A549 (cell line): Measurements from ENCODE around the gene RPL32. TPM values are rescaled to one million over a fixed set of nuclear protein-coding genes. Genes with fewer than 3 reads are reported as not detected.
A peak's percentile ranks its signal among the peaks of the same experiment; 100 is the strongest.

Experiments
- ATAC-seq, 2 experiments: fragments of 200-7000 bp in 1 of 2; fragments of >200 bp in 1 of 2; cut with Nextera tagmentation in 1 of 2; cut with Tn5 transposase in 1 of 2; 3 replicates each; pipeline versions ENCODE4 v1.8.0 to v1.9.1; 2018 to 2020; ENCODE audit warnings: mild to moderate bottlenecking in 1 of 2, moderate library complexity in 1 of 2
- CTCF ChIA-PET: fragments of 300-600 bp; sonication (Branson Sonifier 250); formaldehyde crosslinking; extraction: SDS; loops from one replicate; lab custom pipeline; 2021; ENCODE audit warnings: antibody characterized with exemption, inconsistent platforms; lab: Yijun Ruan, JAX
- POLR2A ChIA-PET: fragments of 350-600 bp; formaldehyde crosslinking; extraction: SDS; loops from one replicate; lab custom pipeline; 2021; ENCODE audit warnings: antibody characterized with exemption, inconsistent platforms; lab: Yijun Ruan, JAX
- DNase-seq, 2 experiments: peaks; one replicate each; pipeline versions ENCODE4 v3.0.0 to v3.0.0-alpha.2; 2011 to 2016; ENCODE audit warnings: low read depth in 1 of 2, low spot score in 1 of 2
- FAIRE-seq: peaks from 2 replicates; lab custom pipeline; 2011; peaks lifted over from hg19 to GRCh38; lab: Jason Lieb, UNC
- H3K27ac ChIP-seq, 2 experiments: fragments of >200 bp; sonication (Bioruptor Twin); formaldehyde crosslinking; 3 replicates each; pipeline ENCODE4 v1.5.1; 2016 to 2017
- H3K4me1 ChIP-seq: fragments of >200 bp; sonication (Bioruptor Twin); formaldehyde crosslinking; 3 replicates; pipeline ENCODE4 v1.6.1; 2016
- H3K4me2 ChIP-seq: fragments of >200 bp; sonication (Bioruptor Twin); formaldehyde crosslinking; 3 replicates; pipeline ENCODE4 v1.6.1; 2016
- H3K4me3 ChIP-seq: fragments of >200 bp; sonication (Bioruptor Twin); formaldehyde crosslinking; 3 replicates; pipeline ENCODE4 v1.5.1; 2016
- H3K9me3 ChIP-seq: fragments of >200 bp; sonication (Bioruptor Twin); formaldehyde crosslinking; 3 replicates; pipeline ENCODE4 v1.6.1; 2016
- BHLHE40 ChIP-seq: IDR thresholded peaks from 2 replicates; pipeline ENCODE4 v1.6.1; 2012; ENCODE audit warnings: low read depth, low read length, inconsistent platforms
- CHD2 ChIP-seq: fragments of 150-350 bp; IDR thresholded peaks from 2 replicates; pipeline ENCODE4 v1.6.1; 2014; ENCODE audit warnings: low read length; ENCODE audit not compliant: partially characterized antibody
- CHD4 ChIP-seq: fragments of 200-600 bp; sonication (generic); IDR thresholded peaks from 2 replicates; pipeline ENCODE4 v1.6.1; 2016; ENCODE audit warnings: antibody characterized with exemption, mild to moderate bottlenecking, borderline replicate concordance
- EHF ChIP-seq: fragments of 250-450 bp; sonication (Bioruptor Pico); IDR thresholded peaks from 2 replicates; pipeline ENCODE4 v1.5.0; 2020; ENCODE audit warnings: mild to moderate bottlenecking
- ESRRA ChIP-seq: fragments of 150-350 bp; IDR thresholded peaks from 2 replicates; pipeline ENCODE4 v1.6.1; 2014; ENCODE audit warnings: mild to moderate bottlenecking, low read length, borderline replicate concordance
- JUN ChIP-seq, 2 experiments: fragments of >200 bp; sonication (Bioruptor Twin); formaldehyde crosslinking; IDR thresholded peaks; 2 replicates in 1 of 2; 3 replicates in 1 of 2; pipeline ENCODE4 v1.6.1; 2016 to 2017
- MAFK ChIP-seq: fragments of 450-650 bp; IDR thresholded peaks from 2 replicates; pipeline ENCODE4 v1.6.1; 2014; ENCODE audit not compliant: partially characterized antibody
- NFE2L2 ChIP-seq: fragments of 150-350 bp; conservative IDR thresholded peaks from 2 replicates; pipeline ENCODE4 v1.6.1; 2014; ENCODE audit warnings: low read length
- NPAS2 ChIP-seq: fragments of 250-450 bp; sonication (Bioruptor Pico); IDR thresholded peaks from 2 replicates; pipeline ENCODE4 v1.8.0; 2022; ENCODE audit warnings: mild to moderate bottlenecking, moderate library complexity, borderline replicate concordance
- RAD21 ChIP-seq, 2 experiments: fragments of >200 bp in 1 of 2; sonication (Bioruptor Twin) in 1 of 2; formaldehyde crosslinking in 1 of 2; IDR thresholded peaks in 1 of 2; conservative IDR thresholded peaks in 1 of 2; 2 replicates in 1 of 2; 3 replicates in 1 of 2; pipeline ENCODE4 v1.6.1; 2012 to 2018; ENCODE audit warnings: inconsistent platforms in 1 of 2
- SMC3 ChIP-seq: fragments of >200 bp; sonication (Bioruptor Twin); formaldehyde crosslinking; IDR thresholded peaks from 3 replicates; pipeline ENCODE4 v1.6.1; 2018; ENCODE audit warnings: inconsistent platforms
- TP53 ChIP-seq: fragments of 250-450 bp; sonication (Bioruptor Pico); IDR thresholded peaks from 2 replicates; pipeline ENCODE4 v1.5.0; 2021; ENCODE audit warnings: mild to moderate bottlenecking, moderate library complexity
- ZFP36 ChIP-seq: fragments of 450-650 bp; IDR thresholded peaks from 2 replicates; pipeline ENCODE4 v1.6.1; 2014; ENCODE audit warnings: borderline replicate concordance; ENCODE audit not compliant: partially characterized antibody
- WGBS: methylation state at CpG from one replicate; pipeline ENCODE4 v1.1.6; 2017; ENCODE audit errors: missing lambda C conversion rate; 5-methylcytosine and 5-hydroxymethylcytosine counted together
- polyA plus RNA-seq, 4 experiments: library from polyadenylated mRNA; depleted of rRNA in 3 of 4; stranded (reverse); fragments of >200 nt; fragmentation: RNase III in 1 of 4; extraction: RNeasy Plus Mini Kit Qiagen cat#74134 plus additional on column Dnase treatment in 1 of 4; gene quantifications; 2 replicates in 3 of 4; 3 replicates in 1 of 4; pipeline ENCODE4 v1.2.3, GENCODE V29; 2011 to 2017
- TF ChIP-seq, protein P1 (sequence below): fragments of 250-450 bp; sonication (Bioruptor Pico); IDR thresholded peaks from 2 replicates; pipeline ENCODE4 v1.5.0; 2020; ENCODE audit warnings: low read depth, mild to moderate bottlenecking, moderate library complexity
- TF ChIP-seq, protein P2 (sequence below): fragments of >200 bp; sonication (Bioruptor Twin); formaldehyde crosslinking; IDR thresholded peaks from 3 replicates; pipeline ENCODE4 v1.5.1; 2016
- TF ChIP-seq, protein P3 (sequence below): fragments of >200 bp; sonication (Bioruptor Twin); formaldehyde crosslinking; IDR thresholded peaks from 2 replicates; pipeline ENCODE4 v1.6.1; 2016
- TF ChIP-seq, protein P4 (sequence below): fragments of 150-350 bp; IDR thresholded peaks from 2 replicates; pipeline ENCODE4 v1.6.1; 2014; ENCODE audit warnings: low read depth, mild to moderate bottlenecking, low read length

The RPL32 gene
- polyA plus RNA-seq, 2 of the 4 experiments (the other 2 are of a cell fraction) = 2,144 to 2,852 TPM

DNA sequence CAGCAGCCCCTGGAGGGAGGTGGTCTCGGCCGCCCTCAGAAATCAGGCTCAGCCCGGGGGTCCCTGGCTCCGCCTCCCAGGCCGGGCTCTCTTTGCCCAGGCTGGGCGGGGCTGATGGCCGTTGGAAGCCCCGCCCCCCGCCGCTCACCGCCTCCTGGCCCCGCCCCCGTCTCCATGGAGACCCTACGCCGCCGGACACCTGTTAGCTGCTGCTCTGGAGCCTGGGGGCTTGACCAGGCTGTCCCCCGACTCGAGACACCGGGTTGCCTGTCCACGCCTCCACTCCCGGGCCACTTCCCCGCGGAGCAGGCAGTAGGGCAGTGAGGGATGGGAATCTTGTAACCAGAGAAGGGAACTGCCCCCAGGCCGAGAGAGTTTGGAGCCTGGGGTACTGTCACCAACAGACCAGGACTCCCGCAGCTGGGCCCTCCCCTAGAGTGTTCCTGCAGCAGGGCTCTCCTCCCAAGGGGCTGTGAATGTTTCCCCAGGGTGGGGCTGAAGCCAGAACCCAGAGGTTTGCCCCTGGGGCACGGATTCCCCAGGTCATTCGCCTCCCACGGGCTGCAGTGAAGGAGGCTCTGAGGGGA lies 27.8 kb upstream of the RPL32 start:
- POLR2A ChIA-PET = no interaction called here
- Histone ChIP-seq H3K27ac (no peak overlapping the region), H3K4me2 (no peak overlapping the region; the same call in 1 of the 3 replicates)
- no peak for TF ChIP-seq NFE2L2
- TF ChIP-seq, protein P1, sequence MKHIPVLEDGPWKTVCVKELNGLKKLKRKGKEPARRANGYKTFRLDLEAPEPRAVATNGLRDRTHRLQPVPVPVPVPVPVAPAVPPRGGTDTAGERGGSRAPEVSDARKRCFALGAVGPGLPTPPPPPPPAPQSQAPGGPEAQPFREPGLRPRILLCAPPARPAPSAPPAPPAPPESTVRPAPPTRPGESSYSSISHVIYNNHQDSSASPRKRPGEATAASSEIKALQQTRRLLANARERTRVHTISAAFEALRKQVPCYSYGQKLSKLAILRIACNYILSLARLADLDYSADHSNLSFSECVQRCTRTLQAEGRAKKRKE (CRISPR knock-in tag) = no peak
- TF ChIP-seq, protein P2, sequence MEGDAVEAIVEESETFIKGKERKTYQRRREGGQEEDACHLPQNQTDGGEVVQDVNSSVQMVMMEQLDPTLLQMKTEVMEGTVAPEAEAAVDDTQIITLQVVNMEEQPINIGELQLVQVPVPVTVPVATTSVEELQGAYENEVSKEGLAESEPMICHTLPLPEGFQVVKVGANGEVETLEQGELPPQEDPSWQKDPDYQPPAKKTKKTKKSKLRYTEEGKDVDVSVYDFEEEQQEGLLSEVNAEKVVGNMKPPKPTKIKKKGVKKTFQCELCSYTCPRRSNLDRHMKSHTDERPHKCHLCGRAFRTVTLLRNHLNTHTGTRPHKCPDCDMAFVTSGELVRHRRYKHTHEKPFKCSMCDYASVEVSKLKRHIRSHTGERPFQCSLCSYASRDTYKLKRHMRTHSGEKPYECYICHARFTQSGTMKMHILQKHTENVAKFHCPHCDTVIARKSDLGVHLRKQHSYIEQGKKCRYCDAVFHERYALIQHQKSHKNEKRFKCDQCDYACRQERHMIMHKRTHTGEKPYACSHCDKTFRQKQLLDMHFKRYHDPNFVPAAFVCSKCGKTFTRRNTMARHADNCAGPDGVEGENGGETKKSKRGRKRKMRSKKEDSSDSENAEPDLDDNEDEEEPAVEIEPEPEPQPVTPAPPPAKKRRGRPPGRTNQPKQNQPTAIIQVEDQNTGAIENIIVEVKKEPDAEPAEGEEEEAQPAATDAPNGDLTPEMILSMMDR = no peak
- TF ChIP-seq, protein P3, sequence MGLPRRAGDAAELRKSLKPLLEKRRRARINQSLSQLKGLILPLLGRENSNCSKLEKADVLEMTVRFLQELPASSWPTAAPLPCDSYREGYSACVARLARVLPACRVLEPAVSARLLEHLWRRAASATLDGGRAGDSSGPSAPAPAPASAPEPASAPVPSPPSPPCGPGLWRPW = no peak
- no peak for TF ChIP-seq CHD2
- TF ChIP-seq, protein P4, sequence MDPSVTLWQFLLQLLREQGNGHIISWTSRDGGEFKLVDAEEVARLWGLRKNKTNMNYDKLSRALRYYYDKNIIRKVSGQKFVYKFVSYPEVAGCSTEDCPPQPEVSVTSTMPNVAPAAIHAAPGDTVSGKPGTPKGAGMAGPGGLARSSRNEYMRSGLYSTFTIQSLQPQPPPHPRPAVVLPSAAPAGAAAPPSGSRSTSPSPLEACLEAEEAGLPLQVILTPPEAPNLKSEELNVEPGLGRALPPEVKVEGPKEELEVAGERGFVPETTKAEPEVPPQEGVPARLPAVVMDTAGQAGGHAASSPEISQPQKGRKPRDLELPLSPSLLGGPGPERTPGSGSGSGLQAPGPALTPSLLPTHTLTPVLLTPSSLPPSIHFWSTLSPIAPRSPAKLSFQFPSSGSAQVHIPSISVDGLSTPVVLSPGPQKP = no peak
- TF ChIP-seq ZFP36 = no peak
- no peak for TF ChIP-seq BHLHE40
- no peak for TF ChIP-seq JUN (IDR thresholded peaks at IDR 0.05)
- TF ChIP-seq, all 56 proteins: peak for 0
- Histone ChIP-seq H3K4me3 (no peak overlapping the region), H3K4me1 (peaks cover 4% of the 10 kb centered on the region; the same call in 2 of the 3 replicates), H3K9me3 (peaks cover 10% of the 10 kb centered on the region; the same call in 2 of the 3 replicates)
- DNase-seq (peak in 1 of 2 experiments; percentile 15), ATAC-seq (peak; percentile 40 to 63; a peak in 5 of 6 replicates), FAIRE-seq (no peak)
- WGBS = 53% methylated on average over 15 of the region's 28 CpGs
- CTCF ChIA-PET = interaction anchor here (0.6 to 2.4 kb wide), 13 partner anchors 7 to 566 kb away, joined by 3 to 17 read pairs (median 5); no protein-coding TSS in a partner anchor

DNA sequence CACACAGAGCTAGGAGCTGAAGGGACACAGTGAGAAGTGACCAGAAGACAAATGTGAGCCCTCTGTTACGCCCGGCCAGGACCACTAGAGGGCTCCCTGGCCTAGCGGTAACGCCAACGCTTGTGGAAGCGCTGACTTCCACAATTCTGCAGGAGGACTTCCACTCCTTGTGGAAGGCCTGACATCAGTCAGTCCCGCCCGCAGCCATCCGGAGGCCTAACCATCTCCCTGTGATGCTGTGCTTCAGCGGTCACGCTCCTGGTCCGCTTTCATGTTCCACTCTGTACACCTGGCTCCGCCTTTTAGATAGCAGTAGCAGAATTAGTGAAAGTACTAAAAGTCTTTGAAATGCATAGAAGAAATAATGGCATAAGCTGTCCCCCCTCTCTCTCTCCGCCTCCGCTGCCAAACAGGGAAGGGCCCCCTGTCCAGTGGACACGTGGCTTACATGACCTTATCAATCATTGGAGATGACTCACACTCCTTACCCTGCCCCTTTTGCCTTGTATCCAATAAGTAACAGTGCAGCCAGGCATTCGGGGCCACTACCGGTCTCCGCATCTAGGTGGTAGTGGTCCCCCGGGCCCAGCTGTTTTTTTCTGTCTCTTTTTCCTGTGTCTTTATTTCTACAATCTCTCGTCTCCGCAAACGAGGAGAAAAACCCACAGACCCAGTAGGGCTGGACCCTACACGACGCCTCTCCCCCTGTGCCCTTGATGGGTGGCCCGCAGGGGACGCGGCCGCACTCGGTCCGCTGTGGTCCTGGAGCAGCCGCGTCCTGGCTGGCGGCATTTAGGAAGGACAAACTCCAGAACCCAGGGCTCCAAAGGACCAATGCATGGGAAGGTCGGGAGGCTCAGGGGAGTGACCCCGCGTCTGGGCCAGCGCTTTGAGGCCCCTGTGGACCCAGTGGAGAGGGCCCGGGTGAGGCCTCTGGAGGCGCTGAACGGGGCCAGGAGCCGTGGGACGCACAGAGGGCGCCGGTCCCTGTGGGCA lies 27.0 kb upstream of the RPL32 start:
- no peak for TF ChIP-seq TP53 (CRISPR knock-in tag)
- TF ChIP-seq ESRRA = no peak
- TF ChIP-seq NPAS2 (CRISPR knock-in tag) = no peak
- TF ChIP-seq RAD21 (conservative IDR thresholded peaks at IDR 0.05 in 1 of 2, IDR thresholded peaks at IDR 0.05 in 1 of 2) = peak; percentile 80 to 87
- TF ChIP-seq EHF (CRISPR knock-in tag) = no peak
- no peak for TF ChIP-seq CHD2
- TF ChIP-seq SMC3 = peak; percentile 78
- TF ChIP-seq, protein P2 = peak; percentile 87
- peak; percentile 72 for TF ChIP-seq MAFK
- no peak for TF ChIP-seq CHD4
- Histone ChIP-seq H3K4me1 (peaks cover 4% of the 10 kb centered on the region; the same call in 2 of the 3 replicates), H3K9me3 (peaks cover 10% of the 10 kb centered on the region; the same call in 2 of the 3 replicates), H3K4me2 (peak overlapping the region; percentile 67), H3K4me3 (no peak overlapping the region), H3K27ac (no peak overlapping the region)
- DNase-seq (peak; percentile 85 to 88), ATAC-seq (peak; percentile 95 to 97), FAIRE-seq (no peak)
- POLR2A ChIA-PET = interaction anchor here (0.8 kb wide), 1 partner anchor 26 kb away, joined by 3 read pairs; no protein-coding TSS in a partner anchor
- CTCF ChIA-PET = interaction anchor here (0.7 to 3.1 kb wide), 22 partner anchors 10 to 203 kb away, joined by 3 to 19 read pairs (median 5); partner anchors contain the start of gene RPL32
- WGBS = 62% methylated on average over 43 of the region's 45 CpGs
